Esophagus muscularis mucosa (tissue), 3 donors: ENCODE measurements around the gene TLE4.

Source experiments
- EP300 ChIP-seq: sonication (generic); formaldehyde crosslinking; IDR thresholded peaks from one replicate; pipeline ENCODE4 v1.6.1; 2017; ENCODE audit warnings: antibody characterized with exemption
- TF ChIP-seq, protein P1 (sequence below), 3 experiments: fragments of 200-600 bp in 2 of 3; fragments of 450-650 bp in 1 of 3; sonication (generic) in 2 of 3; IDR thresholded peaks; one replicate each; pipeline ENCODE4 v1.5.1; 2017 to 2019; ENCODE audit warnings: antibody characterized with exemption in 3 of 3, mild to moderate bottlenecking in 2 of 3, moderate library complexity in 1 of 3

- TF ChIP-seq, protein P1, sequence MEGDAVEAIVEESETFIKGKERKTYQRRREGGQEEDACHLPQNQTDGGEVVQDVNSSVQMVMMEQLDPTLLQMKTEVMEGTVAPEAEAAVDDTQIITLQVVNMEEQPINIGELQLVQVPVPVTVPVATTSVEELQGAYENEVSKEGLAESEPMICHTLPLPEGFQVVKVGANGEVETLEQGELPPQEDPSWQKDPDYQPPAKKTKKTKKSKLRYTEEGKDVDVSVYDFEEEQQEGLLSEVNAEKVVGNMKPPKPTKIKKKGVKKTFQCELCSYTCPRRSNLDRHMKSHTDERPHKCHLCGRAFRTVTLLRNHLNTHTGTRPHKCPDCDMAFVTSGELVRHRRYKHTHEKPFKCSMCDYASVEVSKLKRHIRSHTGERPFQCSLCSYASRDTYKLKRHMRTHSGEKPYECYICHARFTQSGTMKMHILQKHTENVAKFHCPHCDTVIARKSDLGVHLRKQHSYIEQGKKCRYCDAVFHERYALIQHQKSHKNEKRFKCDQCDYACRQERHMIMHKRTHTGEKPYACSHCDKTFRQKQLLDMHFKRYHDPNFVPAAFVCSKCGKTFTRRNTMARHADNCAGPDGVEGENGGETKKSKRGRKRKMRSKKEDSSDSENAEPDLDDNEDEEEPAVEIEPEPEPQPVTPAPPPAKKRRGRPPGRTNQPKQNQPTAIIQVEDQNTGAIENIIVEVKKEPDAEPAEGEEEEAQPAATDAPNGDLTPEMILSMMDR (IDR thresholded peaks at IDR 0.05), result no peak
- TF ChIP-seq EP300, result no peak
Measured at GRCh38 chr9:79644601-79645000, 72.8 kb downstream of the TLE4 start.
